Measurements from ENCODE around the gene OAS3.
"Not testable (repeated sequence)": the region's sequence is repeated elsewhere in the genome, so short reads cannot be mapped to it uniquely, and the experiment has no call there.

The OAS3 gene

GRCh38 chr12:112924986-112925385, 13.3 kb upstream of the OAS3 start:
- no peak for DNase-seq (ENCODE audit: low read depth, low spot score)
- H3K4me3 ChIP-seq (ENCODE audit: low read depth, low read length): no peak overlapping the region
- ChIA-PET POLR2A (no interaction called here), CTCF (no interaction called here)
- no peak for TF ChIP-seq CTCF (IDR thresholded peaks at IDR 0.05; ENCODE audit: insufficient read depth, low read length, missing control alignments)

GRCh38 chr12:112926416-112927033, 11.7 kb upstream of the OAS3 start:
- DNase-seq (ENCODE audit: low read depth, low spot score); CTCF ChIA-PET; H3K4me3 ChIP-seq (ENCODE audit: low read depth, low read length); POLR2A ChIA-PET: not testable (repeated sequence)

GRCh38 chr12:112927475-112927874, 10.8 kb upstream of the OAS3 start:
- ChIA-PET POLR2A (no interaction called here), CTCF (no interaction called here)
- no peak overlapping the region for H3K4me3 ChIP-seq (ENCODE audit: low read depth, low read length)
- no peak for TF ChIP-seq CTCF (IDR thresholded peaks at IDR 0.05; ENCODE audit: insufficient read depth, low read length, missing control alignments)
- DNase-seq (ENCODE audit: low read depth, low spot score): no peak

GRCh38 chr12:112927925-112928324, 10.3 kb upstream of the OAS3 start:
- ChIA-PET POLR2A (no interaction called here), CTCF (no interaction called here)
- no peak overlapping the region for H3K4me3 ChIP-seq (ENCODE audit: low read depth, low read length)
- TF ChIP-seq CTCF (IDR thresholded peaks at IDR 0.05; ENCODE audit: insufficient read depth, low read length, missing control alignments): no peak
- no peak for DNase-seq (ENCODE audit: low read depth, low spot score)

GRCh38 chr12:112928978-112929377, 9.3 kb upstream of the OAS3 start:
- TF ChIP-seq CTCF (IDR thresholded peaks at IDR 0.05; ENCODE audit: insufficient read depth, low read length, missing control alignments): no peak
- CTCF ChIA-PET: no interaction called here
- DNase-seq (ENCODE audit: low read depth, low spot score): no peak
- POLR2A ChIA-PET: no interaction called here
- H3K4me3 ChIP-seq (ENCODE audit: low read depth, low read length): no peak overlapping the region

- ChIA-PET CTCF (no interaction called here), POLR2A (no interaction called here)
- H3K4me3 ChIP-seq (ENCODE audit: low read depth, low read length): no peak overlapping the region
- TF ChIP-seq CTCF (IDR thresholded peaks at IDR 0.05; ENCODE audit: insufficient read depth, low read length, missing control alignments): no peak
- no peak for DNase-seq (ENCODE audit: low read depth, low spot score)
Measured at GRCh38 chr12:112929715-112930114, 8.6 kb upstream of the OAS3 start.

- CTCF ChIA-PET: no interaction called here
- POLR2A ChIA-PET: no interaction called here
- H3K4me3 ChIP-seq (ENCODE audit: low read depth, low read length): no peak overlapping the region
- DNase-seq (ENCODE audit: low read depth, low spot score): no peak
- no peak for TF ChIP-seq CTCF (IDR thresholded peaks at IDR 0.05; ENCODE audit: insufficient read depth, low read length, missing control alignments)
Measured at GRCh38 chr12:112930350-112930749, 7.9 kb upstream of the OAS3 start.
